Astrocyte (in vitro differentiated cells and primary cell): Measurements from ENCODE around the gene ASB10. TPM values are rescaled to one million over a fixed set of nuclear protein-coding genes. Genes with fewer than 3 reads are reported as not detected.

Source experiments
- DNase-seq: peaks from one replicate; pipeline ENCODE4 v3.0.0-alpha.2; 2010; ENCODE audit warnings: low read depth
- FAIRE-seq: peaks from 2 replicates; lab custom pipeline; 2011; peaks lifted over from hg19 to GRCh38; lab: Jason Lieb, UNC
- H2AFZ ChIP-seq: 2 replicates; pipeline ENCODE4 v1.6.0; 2012; ENCODE audit warnings: low read depth, low read length, inconsistent platforms
- H3K27ac ChIP-seq: 2 replicates; pipeline ENCODE4 v1.5.1; 2011; ENCODE audit warnings: low read depth, low read length, inconsistent platforms
- H3K27me3 ChIP-seq: 2 replicates; pipeline ENCODE4 v1.6.0; 2011; ENCODE audit warnings: low read length, inconsistent platforms; ENCODE audit not compliant: insufficient read depth
- H3K36me3 ChIP-seq: 2 replicates; pipeline ENCODE4 v1.5.1; 2011; ENCODE audit warnings: low read length, inconsistent platforms; ENCODE audit not compliant: insufficient read depth
- H3K4me1 ChIP-seq: 2 replicates; pipeline ENCODE4 v1.5.1; 2011; ENCODE audit warnings: low read length, inconsistent platforms; ENCODE audit not compliant: insufficient read depth
- H3K4me2 ChIP-seq: 2 replicates; pipeline ENCODE4 v1.6.0; 2012; ENCODE audit warnings: low read length, inconsistent platforms
- H3K4me3 ChIP-seq: 2 replicates; pipeline ENCODE4 v1.5.1; 2011; ENCODE audit warnings: low read depth, mild to moderate bottlenecking, low read length, inconsistent platforms; ENCODE audit not compliant: insufficient read depth
- H3K79me2 ChIP-seq: 2 replicates; pipeline ENCODE4 v1.6.0; 2012; ENCODE audit warnings: mild to moderate bottlenecking, low read length, inconsistent platforms; ENCODE audit not compliant: insufficient read depth
- H3K9ac ChIP-seq: 2 replicates; pipeline ENCODE4 v1.6.0; 2012; ENCODE audit warnings: mild to moderate bottlenecking, low read length, inconsistent platforms
- H3K9me3 ChIP-seq: 2 replicates; pipeline ENCODE4 v1.5.1; 2012; ENCODE audit warnings: low read depth, mild to moderate bottlenecking, low read length, inconsistent platforms; ENCODE audit not compliant: insufficient read depth
- H4K20me1 ChIP-seq: 2 replicates; pipeline ENCODE4 v1.6.0; 2012; ENCODE audit warnings: low read length, inconsistent platforms; ENCODE audit not compliant: insufficient read depth
- H3K27ac Mint-ChIP-seq: one replicate; pipeline ENCODE4 v1.8.0; 2021; ENCODE audit warnings: mild to moderate bottlenecking, mixed read lengths; ENCODE audit not compliant: unreplicated experiment
- H3K27me3 Mint-ChIP-seq: one replicate; pipeline ENCODE4 v1.8.0; 2021; ENCODE audit warnings: low read depth, mixed read lengths; ENCODE audit not compliant: unreplicated experiment
- H3K36me3 Mint-ChIP-seq: one replicate; pipeline ENCODE4 v1.8.0; 2021; ENCODE audit warnings: low read depth, mixed read lengths; ENCODE audit not compliant: unreplicated experiment
- H3K4me1 Mint-ChIP-seq: one replicate; pipeline ENCODE4 v1.8.0; 2021; ENCODE audit warnings: low read depth, mixed read lengths; ENCODE audit not compliant: unreplicated experiment
- H3K4me3 Mint-ChIP-seq: one replicate; pipeline ENCODE4 v1.8.0; 2021; ENCODE audit warnings: mild to moderate bottlenecking, moderate library complexity, mixed read lengths; ENCODE audit not compliant: unreplicated experiment
- H3K9me3 Mint-ChIP-seq: one replicate; pipeline ENCODE4 v1.8.0; 2021; ENCODE audit warnings: mild to moderate bottlenecking, mixed read lengths; ENCODE audit not compliant: unreplicated experiment
- CTCF ChIP-seq: IDR thresholded peaks from 2 replicates; pipeline ENCODE4 v1.5.1; 2011; ENCODE audit warnings: low read depth, mild to moderate bottlenecking, inconsistent platforms, low read length, moderate library complexity; ENCODE audit not compliant: insufficient read depth
- EZH2 ChIP-seq: IDR thresholded peaks from 2 replicates; pipeline ENCODE4 v1.6.1; 2012; ENCODE audit warnings: mild to moderate bottlenecking, low read length, inconsistent platforms; ENCODE audit not compliant: insufficient read depth
- total RNA-seq: library from RNA; stranded (reverse); gene quantifications from 2 replicates; pipeline ENCODE4 v1.2.1, GENCODE V29; 2021

The ASB10 gene
- total RNA-seq, 1 donor from 2014 or later, result not detected

GRCh38 chr7:151232091-151232916, 45.3 kb upstream of the ASB10 start, which contains the start of gene CHPF2:
Gene CHPF2 (plus strand): TSS chr7:151232483. CDS start chr7:151234012, 1,529 bp downstream.
- Mint-ChIP-seq H3K36me3 (peaks cover 10% of the 10 kb centered on the region), H3K4me1 (peaks cover 26% of the 10 kb centered on the region), H3K9me3 (no peaks in the 10 kb centered on the region), H3K4me3 (peak within 1 kb of the TSS; percentile 100), H3K27me3 (no peaks in the 10 kb centered on the region), H3K27ac (peak within 1 kb of the TSS; percentile 100)
- Histone ChIP-seq H3K4me2 (peak within 1 kb of the TSS; percentile 94), H3K27ac (peak within 1 kb of the TSS; percentile 95), H4K20me1 (peaks cover 43% of the 10 kb centered on the region), H3K4me1 (peaks cover 27% of the 10 kb centered on the region), H3K9ac (peak within 1 kb of the TSS; percentile 97), H3K4me3 (peak within 1 kb of the TSS; percentile 93), H3K9me3 (no peaks in the 10 kb centered on the region), H3K27me3 (no peaks in the 10 kb centered on the region), H3K79me2 (peaks cover 55% of the 10 kb centered on the region), H3K36me3 (peaks cover 16% of the 10 kb centered on the region), H2AFZ (peak within 1 kb of the TSS; percentile 90)
- FAIRE-seq (no peak), DNase-seq (peak; percentile 80)
- no peak for TF ChIP-seq EZH2
- TF ChIP-seq CTCF, result no peak

GRCh38 chr7:151231080-151231479, 44.0 kb upstream of the ASB10 start:
- H3K9ac ChIP-seq, result no peak overlapping the region
- FAIRE-seq (no peak), DNase-seq (no peak)
- Mint-ChIP-seq H3K36me3 (peaks cover 6% of the 10 kb centered on the region), H3K27me3 (no peaks in the 10 kb centered on the region), H3K27ac (no peak overlapping the region), H3K4me1 (peaks cover 22% of the 10 kb centered on the region), H3K4me3 (peak overlapping the region; percentile 96), H3K9me3 (no peaks in the 10 kb centered on the region)
- peaks cover 50% of the 10 kb centered on the region for H3K79me2 ChIP-seq
- H3K9me3 ChIP-seq, result no peaks in the 10 kb centered on the region
- peaks cover 32% of the 10 kb centered on the region for H3K4me1 ChIP-seq
- no peaks in the 10 kb centered on the region for H3K27me3 ChIP-seq
- H2AFZ ChIP-seq, result no peak overlapping the region
- H3K4me2 ChIP-seq, result peak overlapping the region; percentile 94
- peaks cover 34% of the 10 kb centered on the region for H4K20me1 ChIP-seq
- TF ChIP-seq EZH2, result no peak
- no peak for TF ChIP-seq CTCF
- no peak overlapping the region for H3K4me3 ChIP-seq
- no peak overlapping the region for H3K27ac ChIP-seq
- peaks cover 6% of the 10 kb centered on the region for H3K36me3 ChIP-seq

GRCh38 chr7:151229249-151229648, 42.2 kb upstream of the ASB10 start:
- Histone ChIP-seq H3K4me1 (peaks cover 32% of the 10 kb centered on the region), H2AFZ (no peak overlapping the region), H3K9ac (no peak overlapping the region), H3K9me3 (no peaks in the 10 kb centered on the region), H3K4me3 (no peak overlapping the region), H3K79me2 (peaks cover 49% of the 10 kb centered on the region), H4K20me1 (peaks cover 34% of the 10 kb centered on the region), H3K4me2 (no peak overlapping the region), H3K27me3 (no peaks in the 10 kb centered on the region), H3K36me3 (peaks cover 8% of the 10 kb centered on the region), H3K27ac (no peak overlapping the region)
- Mint-ChIP-seq H3K27ac (no peak overlapping the region), H3K4me1 (peaks cover 24% of the 10 kb centered on the region), H3K9me3 (no peaks in the 10 kb centered on the region), H3K27me3 (no peaks in the 10 kb centered on the region), H3K4me3 (no peak overlapping the region), H3K36me3 (peaks cover 6% of the 10 kb centered on the region)
- TF ChIP-seq EZH2, result no peak
- DNase-seq, result no peak
- FAIRE-seq, result no peak
